HepG2 (cell line): ENCODE data around the gene STXBP4.

Experiments
- KLF15 ChIP-seq: sonication (generic); formaldehyde crosslinking; IDR thresholded peaks from 2 replicates; pipeline ENCODE4 v1.8.1; 2023; ENCODE audit warnings: borderline replicate concordance, mild to moderate bottlenecking, inconsistent platforms, missing genetic modification reagents, mixed read lengths
- ZBTB7A ChIP-seq: sonication (generic); formaldehyde crosslinking; IDR thresholded peaks from 2 replicates; pipeline ENCODE4 v1.8.0; 2022; ENCODE audit warnings: mild to moderate bottlenecking, missing genetic modification reagents
- ZFP1 ChIP-seq: IDR thresholded peaks from 2 replicates; pipeline ENCODE4 v1.6.1; 2016
- ZNF232 ChIP-seq: sonication (generic); formaldehyde crosslinking; IDR thresholded peaks from 2 replicates; pipeline ENCODE4 v1.4.0; 2020; ENCODE audit warnings: missing genetic modification reagents, borderline replicate concordance
- ZNF550 ChIP-seq: sonication (generic); formaldehyde crosslinking; IDR thresholded peaks from 2 replicates; pipeline ENCODE4 v1.4.0; 2020; ENCODE audit warnings: mild to moderate bottlenecking, missing genetic modification reagents, borderline replicate concordance
- TF ChIP-seq, protein P1 (sequence below): sonication (generic); formaldehyde crosslinking; conservative IDR thresholded peaks from 2 replicates; pipeline ENCODE4 v1.4.0; 2020; ENCODE audit warnings: missing genetic modification reagents
- TF ChIP-seq, protein P2 (sequence below): sonication (generic); formaldehyde crosslinking; IDR thresholded peaks from 2 replicates; pipeline ENCODE4 v1.5.0; 2020; ENCODE audit warnings: mild to moderate bottlenecking, missing genetic modification reagents, moderate library complexity

DNA sequence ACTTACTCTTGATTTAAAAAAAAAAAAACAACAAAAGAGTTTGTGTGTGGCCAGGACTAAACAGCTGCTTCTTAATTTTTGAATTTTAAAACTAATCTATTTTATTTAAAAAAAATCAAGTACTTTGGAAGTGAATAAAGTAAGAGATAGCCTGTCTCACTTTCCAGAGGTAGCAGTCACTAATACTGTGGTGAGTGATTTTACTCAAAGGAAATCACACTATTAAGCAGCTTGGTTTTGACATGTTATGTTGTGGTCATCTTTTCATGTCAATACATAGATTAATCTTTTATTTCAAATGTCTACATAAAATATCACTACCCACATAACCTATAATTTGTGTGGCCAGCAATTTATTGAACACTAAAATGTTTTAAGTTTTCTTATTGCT is 194.0 kb downstream of the STXBP4 start:
- TF ChIP-seq ZFP1 (CRISPR knock-in tag) = no peak
- TF ChIP-seq ZNF550 = no peak
- TF ChIP-seq KLF15 = no peak
- TF ChIP-seq ZBTB7A (CRISPR knock-in tag) = no peak
- TF ChIP-seq ZNF232 = no peak
- TF ChIP-seq, protein P1, sequence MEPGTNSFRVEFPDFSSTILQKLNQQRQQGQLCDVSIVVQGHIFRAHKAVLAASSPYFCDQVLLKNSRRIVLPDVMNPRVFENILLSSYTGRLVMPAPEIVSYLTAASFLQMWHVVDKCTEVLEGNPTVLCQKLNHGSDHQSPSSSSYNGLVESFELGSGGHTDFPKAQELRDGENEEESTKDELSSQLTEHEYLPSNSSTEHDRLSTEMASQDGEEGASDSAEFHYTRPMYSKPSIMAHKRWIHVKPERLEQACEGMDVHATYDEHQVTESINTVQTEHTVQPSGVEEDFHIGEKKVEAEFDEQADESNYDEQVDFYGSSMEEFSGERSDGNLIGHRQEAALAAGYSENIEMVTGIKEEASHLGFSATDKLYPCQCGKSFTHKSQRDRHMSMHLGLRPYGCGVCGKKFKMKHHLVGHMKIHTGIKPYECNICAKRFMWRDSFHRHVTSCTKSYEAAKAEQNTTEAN (CRISPR knock-in tag) = no peak
- TF ChIP-seq, protein P2, sequence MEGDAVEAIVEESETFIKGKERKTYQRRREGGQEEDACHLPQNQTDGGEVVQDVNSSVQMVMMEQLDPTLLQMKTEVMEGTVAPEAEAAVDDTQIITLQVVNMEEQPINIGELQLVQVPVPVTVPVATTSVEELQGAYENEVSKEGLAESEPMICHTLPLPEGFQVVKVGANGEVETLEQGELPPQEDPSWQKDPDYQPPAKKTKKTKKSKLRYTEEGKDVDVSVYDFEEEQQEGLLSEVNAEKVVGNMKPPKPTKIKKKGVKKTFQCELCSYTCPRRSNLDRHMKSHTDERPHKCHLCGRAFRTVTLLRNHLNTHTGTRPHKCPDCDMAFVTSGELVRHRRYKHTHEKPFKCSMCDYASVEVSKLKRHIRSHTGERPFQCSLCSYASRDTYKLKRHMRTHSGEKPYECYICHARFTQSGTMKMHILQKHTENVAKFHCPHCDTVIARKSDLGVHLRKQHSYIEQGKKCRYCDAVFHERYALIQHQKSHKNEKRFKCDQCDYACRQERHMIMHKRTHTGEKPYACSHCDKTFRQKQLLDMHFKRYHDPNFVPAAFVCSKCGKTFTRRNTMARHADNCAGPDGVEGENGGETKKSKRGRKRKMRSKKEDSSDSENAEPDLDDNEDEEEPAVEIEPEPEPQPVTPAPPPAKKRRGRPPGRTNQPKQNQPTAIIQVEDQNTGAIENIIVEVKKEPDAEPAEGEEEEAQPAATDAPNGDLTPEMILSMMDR (CRISPR knock-in tag) = no peak
